ENCODE results near the gene CCL19.
A peak's percentile ranks its signal among the peaks of the same experiment; 100 is the strongest.

Gene CCL19

DNA sequence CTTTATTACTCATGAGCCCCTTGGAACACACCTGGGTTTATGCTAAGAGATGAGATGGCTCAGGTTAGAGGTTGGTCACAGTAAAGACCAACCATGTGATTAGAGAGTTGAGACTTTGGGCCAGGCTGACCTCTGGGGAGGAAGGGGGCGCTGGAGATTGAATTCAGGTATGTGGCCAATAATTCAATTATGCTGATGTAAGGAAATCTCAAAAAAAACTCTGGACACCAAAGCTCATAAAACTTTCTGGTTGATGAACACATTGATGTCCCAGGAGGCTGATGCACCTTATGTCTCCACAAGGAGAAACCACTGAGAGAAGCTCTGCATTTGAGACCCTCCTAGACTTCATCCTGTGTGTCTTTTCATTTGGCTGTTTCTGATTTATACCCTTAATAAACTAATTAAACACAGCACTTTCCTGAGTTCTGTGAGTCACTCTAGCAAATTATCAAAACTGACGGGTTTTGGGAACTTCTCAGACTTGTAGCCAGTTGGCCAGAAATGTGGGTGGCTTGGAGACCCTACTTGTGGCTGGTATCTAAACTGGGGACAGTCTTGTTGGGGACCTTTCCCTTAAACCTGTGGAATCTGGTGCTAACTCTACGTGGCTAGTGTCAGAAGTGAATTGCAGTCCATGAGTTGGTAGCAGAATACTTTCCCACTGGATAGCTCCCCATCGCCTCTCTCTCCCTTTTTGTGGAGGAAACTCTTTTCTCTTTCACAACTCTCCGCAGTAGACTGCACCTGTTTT, 21.1 kb downstream of the CCL19 start:
- no peak overlapping the region for H3K4me3 ChIP-seq (ENCODE audit: low read length)
- TF ChIP-seq, protein P1, sequence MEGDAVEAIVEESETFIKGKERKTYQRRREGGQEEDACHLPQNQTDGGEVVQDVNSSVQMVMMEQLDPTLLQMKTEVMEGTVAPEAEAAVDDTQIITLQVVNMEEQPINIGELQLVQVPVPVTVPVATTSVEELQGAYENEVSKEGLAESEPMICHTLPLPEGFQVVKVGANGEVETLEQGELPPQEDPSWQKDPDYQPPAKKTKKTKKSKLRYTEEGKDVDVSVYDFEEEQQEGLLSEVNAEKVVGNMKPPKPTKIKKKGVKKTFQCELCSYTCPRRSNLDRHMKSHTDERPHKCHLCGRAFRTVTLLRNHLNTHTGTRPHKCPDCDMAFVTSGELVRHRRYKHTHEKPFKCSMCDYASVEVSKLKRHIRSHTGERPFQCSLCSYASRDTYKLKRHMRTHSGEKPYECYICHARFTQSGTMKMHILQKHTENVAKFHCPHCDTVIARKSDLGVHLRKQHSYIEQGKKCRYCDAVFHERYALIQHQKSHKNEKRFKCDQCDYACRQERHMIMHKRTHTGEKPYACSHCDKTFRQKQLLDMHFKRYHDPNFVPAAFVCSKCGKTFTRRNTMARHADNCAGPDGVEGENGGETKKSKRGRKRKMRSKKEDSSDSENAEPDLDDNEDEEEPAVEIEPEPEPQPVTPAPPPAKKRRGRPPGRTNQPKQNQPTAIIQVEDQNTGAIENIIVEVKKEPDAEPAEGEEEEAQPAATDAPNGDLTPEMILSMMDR (conservative IDR thresholded peaks at IDR 0.05; ENCODE audit: low read depth, low read length): no peak
- no peak for DNase-seq (ENCODE audit: low read depth)

DNA sequence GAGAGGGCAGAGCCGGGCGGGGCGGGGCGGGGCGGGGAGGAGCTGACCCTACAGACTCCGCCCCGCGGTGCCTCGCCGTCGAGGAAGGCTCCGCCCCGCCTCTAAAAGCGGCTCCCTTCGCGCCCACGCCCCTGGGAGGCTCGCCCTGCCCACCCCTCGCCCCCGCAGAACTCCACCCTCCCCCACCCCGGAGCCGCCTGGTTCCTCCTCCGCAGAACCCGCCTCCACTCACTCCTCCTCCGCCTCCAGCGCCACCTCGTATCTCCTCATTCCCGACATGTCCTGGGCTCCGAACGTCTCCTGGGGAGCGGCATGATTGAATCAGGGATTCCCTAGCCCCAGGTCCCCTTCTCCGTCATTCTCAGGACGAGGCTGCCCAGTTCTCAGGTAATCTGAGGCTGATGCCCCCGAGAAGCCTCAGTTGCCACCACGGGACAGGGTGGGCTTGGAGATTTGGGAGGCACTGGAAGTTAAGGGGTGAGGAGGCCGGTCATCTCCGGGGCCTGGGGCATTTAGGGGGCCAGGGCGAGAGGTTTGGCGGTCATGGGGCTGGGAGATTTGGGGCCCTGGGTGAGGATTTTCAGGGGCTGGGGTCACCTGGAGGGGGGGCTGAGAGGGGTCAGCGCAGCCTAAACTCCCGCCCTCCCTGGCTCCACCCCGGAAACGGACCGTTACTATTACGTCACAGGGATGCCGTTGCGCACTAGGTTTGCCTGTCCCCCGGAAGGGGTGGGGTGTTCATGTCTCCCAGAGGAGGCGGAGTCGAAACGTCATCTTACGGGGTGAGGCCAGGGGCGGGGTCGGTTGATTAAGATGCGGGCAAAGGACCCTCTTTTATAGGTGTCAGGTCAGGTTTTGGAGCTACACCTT, 25.5 kb downstream of the CCL19 start:
- H3K4me3 ChIP-seq (ENCODE audit: low read length): peak overlapping the region; percentile 90
- TF ChIP-seq, protein P1 (conservative IDR thresholded peaks at IDR 0.05; ENCODE audit: low read depth, low read length): no peak
- DNase-seq (ENCODE audit: low read depth): peak; percentile 76

DNA sequence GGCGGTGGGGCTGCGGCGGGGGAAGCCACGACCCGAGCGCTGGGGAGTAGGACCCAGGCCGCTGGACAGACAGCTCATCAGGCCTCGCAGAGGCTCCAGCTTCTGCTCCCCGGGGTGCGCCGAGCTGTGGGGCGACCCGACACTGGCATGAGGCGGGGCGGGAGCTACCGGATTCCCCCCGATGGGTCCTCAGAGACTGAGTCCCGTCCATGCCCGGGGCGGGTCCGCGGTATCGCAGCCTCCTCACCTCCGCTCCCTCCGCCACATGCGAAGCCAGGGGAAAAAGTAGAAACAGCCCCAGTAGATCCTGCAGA, 26.1 kb downstream of the CCL19 start:
- peak overlapping the region; percentile 57 for H3K4me3 ChIP-seq (ENCODE audit: low read length)
- DNase-seq (ENCODE audit: low read depth): no peak
- TF ChIP-seq, protein P1 (conservative IDR thresholded peaks at IDR 0.05; ENCODE audit: low read depth, low read length): no peak

DNA sequence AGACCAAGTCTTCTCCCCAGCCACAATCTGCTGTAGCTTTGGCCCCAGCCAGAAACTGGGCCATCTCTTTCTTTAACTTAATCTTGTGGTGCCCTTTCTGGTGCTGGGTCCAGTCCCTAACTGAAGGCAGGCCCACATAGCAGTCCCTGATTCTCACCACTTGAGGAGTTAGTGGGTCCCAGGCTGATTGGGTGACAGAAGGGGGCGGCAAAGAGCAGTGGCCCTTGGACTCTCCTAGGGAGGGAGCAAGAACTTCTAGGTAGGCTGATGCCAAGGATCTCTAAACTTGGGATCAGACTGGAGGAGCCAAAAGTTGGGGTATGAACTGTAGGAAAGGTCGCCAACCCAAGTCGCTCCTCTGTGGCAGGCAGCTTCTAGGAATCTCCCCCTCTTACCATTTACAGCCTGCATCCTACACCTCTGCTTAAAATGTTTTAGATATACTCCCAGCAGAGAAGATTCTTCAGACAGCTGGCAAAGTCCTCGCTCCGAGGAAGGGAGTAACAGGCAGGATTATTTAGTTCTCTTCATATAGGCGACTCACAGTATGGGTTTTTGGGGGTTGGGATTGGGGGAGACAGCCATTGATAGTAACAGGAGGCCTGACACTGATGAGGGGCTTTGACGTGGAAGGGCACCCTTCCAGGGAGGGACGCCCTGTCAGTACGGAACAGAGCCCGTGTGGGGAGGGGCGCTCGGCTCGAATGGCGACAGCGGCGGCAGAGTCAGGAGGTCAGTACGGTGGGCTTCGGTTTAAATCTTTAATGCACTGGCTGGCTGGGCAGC, 26.6 kb downstream of the CCL19 start:
- no peak for DNase-seq (ENCODE audit: low read depth)
- H3K4me3 ChIP-seq (ENCODE audit: low read length): peak overlapping the region; percentile 57

DNA sequence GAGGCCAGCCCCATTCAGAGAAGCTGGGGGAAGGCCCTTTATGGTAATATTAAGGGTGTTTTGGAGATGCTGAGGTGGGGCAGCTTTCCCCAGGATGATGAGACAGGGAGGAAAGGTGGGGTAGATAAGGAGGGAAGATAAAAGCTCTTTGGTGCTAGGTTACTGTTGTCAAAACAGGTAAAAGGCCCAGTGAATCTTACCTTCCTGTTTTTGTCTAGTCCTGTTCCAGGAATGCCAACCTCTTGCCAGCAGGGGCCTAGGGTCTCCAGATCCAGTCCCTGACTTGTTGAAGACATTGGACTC, 27.8 kb downstream of the CCL19 start:
- TF ChIP-seq, protein P1 (conservative IDR thresholded peaks at IDR 0.05; ENCODE audit: low read depth, low read length): no peak
- no peak for DNase-seq (ENCODE audit: low read depth)
- H3K4me3 ChIP-seq (ENCODE audit: low read length): no peak overlapping the region

More for the DNA sequence above, 26.6 kb downstream of the CCL19 start:
- TF ChIP-seq, protein P1 (conservative IDR thresholded peaks at IDR 0.05; ENCODE audit: low read depth, low read length): peak; percentile 98

DNA sequence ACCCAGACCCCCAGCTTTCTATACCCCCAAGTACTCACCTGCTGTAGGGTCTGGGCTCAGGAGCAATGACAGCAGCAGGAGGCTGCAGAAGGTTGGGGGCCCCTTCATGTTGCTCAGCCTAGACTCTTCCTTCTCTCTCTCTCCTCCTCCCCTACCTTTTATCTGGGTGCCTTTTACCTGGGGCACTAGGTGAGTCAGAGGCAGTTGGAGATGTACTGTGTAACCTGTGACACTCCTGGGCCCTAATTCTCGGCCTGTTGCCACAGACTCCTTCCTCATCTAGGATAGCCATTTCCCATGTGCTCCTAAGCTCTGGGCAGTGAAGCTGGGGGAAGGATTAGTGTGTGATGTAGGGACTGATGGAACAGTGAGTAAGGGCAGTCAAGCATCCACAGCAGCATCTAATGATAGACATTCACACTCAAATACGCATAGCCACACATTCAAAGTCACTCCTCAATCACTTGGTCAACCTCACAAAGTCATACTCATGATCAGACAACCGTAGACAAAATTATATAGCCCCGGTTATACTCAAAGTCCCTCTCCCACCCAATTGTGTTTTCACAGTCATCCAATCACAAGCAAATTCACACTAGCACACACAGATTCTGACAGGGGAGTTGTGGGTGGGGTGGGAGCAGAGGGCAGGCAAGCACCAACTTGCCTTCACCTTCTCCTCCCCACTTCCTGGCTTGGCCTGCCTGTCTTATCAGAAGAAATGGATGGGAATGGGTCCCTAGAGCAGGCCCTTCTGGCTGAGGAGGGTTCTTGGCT, 28.4 kb downstream of the CCL19 start, which contains the start of gene CCL27:
CCL27 (minus strand) TSS at position 132 of the 777 bp plus-strand sequence; CDS start at position 108, 24 bp downstream.
- no peak within 1 kb of the TSS for H3K4me3 ChIP-seq (ENCODE audit: low read length)
- TF ChIP-seq, protein P1 (conservative IDR thresholded peaks at IDR 0.05; ENCODE audit: low read depth, low read length): no peak
- DNase-seq (ENCODE audit: low read depth): no peak

All from retinal pigment epithelial cell (primary cell).